Frontal cortex (tissue), 4 donors: ENCODE measurements around the gene OR6K3. TPM values are rescaled to one million over a fixed set of nuclear protein-coding genes. Genes with fewer than 3 reads are reported as not detected.
"Not testable (repeated sequence)": the region's sequence is repeated elsewhere in the genome, so short reads cannot be mapped to it uniquely, and the experiment has no call there.

Source experiments
- DNase-seq, 2 donors: peaks; one replicate each; pipeline ENCODE4 v3.0.0; 2012; ENCODE audit warnings: low spot score in 2 of 2
- FAIRE-seq: peaks from 2 replicates; lab custom pipeline; 2012; peaks lifted over from hg19 to GRCh38; lab: Jason Lieb, UNC
- total RNA-seq: library from RNA; depleted of rRNA; stranded (reverse); fragments of >200 nt; gene quantifications from one replicate; pipeline ENCODE4 v1.2.3, GENCODE V29; 2014
- donor health status: control.
- donor health status: control.
- donor health status: control.

OR6K3 gene, protein sequence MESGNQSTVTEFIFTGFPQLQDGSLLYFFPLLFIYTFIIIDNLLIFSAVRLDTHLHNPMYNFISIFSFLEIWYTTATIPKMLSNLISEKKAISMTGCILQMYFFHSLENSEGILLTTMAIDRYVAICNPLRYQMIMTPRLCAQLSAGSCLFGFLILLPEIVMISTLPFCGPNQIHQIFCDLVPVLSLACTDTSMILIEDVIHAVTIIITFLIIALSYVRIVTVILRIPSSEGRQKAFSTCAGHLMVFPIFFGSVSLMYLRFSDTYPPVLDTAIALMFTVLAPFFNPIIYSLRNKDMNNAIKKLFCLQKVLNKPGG
- not detected for total RNA-seq

DNA sequence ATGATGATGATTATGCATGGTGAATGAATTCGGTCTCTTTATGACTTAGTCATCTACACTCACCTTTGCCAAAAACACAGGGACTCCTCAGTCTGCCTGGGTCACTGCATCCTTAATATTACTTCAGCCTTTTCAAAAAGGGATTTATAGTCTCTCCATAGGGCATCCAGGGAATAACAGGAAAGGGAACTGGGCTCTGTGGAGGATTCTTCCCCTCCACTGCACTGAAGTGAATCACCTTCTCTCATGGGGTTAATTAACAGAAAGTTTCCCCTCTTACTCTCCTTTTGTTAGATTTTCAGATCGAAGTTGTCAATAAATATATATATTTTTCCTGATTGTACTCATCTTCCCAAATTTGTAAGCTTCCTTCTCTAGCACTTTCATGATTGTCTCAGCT lies at the start of gene OR6K3:
Gene OR6K3, minus strand, starts transcription at position 101 of the 400 bp plus-strand sequence. CDS start 2,605 bp downstream, outside the sequence.
- FAIRE-seq = no peak
- DNase-seq = no peak

DNA sequence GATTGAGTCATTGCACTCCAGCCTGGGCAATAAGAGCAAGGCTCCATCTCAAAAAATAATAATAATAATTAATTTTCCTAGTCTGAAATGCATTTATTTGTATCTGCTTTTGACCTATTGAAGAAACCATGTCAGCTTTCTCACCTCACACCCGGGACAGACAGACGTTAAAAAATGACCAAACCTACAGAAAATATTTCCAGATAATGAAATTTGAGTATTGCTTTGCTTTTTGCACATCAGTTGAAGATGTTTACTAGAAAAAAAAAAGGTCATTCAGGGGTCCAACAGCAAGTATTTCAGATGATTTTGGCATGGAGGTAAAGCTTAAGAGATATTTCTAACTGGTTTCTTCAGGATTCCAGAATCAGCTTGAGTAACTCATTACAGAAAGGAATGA lies 33.9 kb upstream of the OR6K3 start, which contains the start of gene OR6K6:
Gene OR6K6, plus strand, starts transcription at position 301 of the 400 bp plus-strand sequence. CDS start 168 bp downstream, outside the sequence.
- DNase-seq (no peak), FAIRE-seq (no peak)

DNA sequence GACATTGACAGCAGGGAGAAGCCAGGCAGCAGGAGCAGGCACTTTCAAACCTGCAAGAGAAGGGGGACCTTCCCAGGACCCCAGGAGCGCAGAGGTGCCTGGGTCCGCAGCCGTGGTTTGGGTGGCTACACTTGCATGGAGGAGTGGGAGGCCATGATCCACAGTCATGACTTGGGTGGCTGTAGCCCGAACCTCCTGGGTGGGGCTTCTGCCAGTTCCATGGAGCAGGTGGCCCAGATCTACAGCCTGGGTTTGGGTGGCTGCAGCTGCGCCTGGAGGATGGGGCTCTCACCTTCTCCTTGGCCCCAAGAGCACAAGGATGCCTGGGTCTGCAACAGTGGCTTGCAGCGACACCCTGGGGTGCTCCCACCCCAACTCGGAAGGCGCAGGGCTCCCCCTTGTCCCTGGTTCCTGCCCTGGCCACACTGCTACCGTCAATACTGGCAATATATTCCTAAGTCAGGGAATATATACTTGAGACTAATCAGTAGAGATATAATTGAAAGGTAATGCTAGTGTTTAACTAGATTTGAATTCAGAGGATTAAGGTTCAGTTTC lies 31.7 kb upstream of the OR6K3 start:
- DNase-seq (no peak), FAIRE-seq (no peak)

GRCh38 chr1:158735848-158736247 lies 15.3 kb upstream of the OR6K3 start:
- FAIRE-seq = no peak

GRCh38 chr1:158732524-158732923 lies 12.0 kb upstream of the OR6K3 start:
- DNase-seq = no peak
- no peak for FAIRE-seq

More at GRCh38 chr1:158735848-158736247, 15.3 kb upstream of the OR6K3 start:
- no peak for DNase-seq

DNA sequence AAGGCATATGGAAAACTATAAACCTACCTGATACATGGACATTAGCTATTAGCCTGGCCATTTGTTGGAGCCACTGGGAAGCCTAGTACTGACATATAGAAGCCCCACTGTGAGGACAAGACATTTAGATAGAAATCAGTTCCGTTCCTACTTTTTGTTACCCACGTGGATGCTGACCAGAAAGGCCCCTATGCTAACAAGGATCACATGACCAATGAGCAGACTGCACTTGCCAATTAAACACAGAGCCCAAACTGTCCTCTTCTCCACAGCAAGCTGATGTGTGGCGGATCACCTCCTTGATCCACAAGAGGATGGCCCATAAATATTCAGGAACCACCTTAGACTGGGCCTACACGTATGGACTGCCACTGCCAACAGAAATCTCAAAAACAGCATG lies 11.2 kb upstream of the OR6K3 start:
- FAIRE-seq = no peak
- DNase-seq = no peak

DNA sequence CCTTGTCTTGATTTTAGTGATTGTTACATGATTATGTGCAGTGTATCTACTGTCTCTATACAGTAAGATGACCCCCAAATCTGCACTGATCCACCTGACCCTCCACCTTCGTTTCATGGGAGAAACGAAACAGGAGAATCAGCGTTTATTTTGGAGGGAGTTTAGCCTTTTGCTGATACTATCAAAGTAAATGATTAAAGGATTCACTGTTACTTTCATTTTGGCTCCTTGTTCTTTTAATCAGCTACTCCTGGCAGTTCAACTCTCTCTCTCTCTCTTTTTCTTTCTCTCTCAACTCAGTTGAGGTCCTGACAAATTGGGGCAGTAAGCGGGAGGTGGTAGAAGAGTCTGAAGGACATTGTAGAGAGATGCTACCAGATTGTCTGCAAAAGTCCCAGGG lies 9.9 kb upstream of the OR6K3 start:
- no peak for FAIRE-seq
- no peak for DNase-seq

DNA sequence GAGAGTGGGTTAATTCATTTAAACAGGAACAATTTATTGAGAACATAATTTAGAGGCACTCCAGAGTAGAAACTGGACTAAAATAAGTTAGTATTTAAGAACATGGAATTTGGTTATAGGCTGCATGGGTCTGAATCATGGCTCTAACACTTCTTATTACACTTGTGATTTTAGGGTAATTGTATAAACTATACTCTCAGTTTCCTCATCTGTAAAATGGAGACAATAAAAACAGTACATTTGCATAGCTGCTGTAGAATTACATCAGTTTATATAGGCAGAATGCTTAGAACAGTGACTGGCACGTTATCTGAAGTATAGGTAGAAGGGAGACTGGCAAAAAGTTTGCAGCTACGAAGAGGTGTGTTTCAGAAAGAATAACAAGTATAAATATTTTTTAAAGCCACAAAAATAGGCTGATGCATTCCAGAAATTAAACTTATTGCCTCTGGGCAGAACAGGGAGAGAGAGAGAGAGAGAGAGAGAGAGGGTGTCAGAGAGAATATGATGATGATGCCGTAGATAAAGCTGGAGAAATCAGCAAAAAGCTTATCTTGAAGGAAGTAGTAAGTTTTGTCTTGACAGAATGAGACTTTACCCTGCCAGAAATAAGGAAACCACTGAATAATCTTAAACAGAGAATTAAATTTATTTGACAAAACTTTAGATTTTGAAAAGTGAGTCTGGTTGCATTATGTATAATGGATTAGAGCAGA lies 8.1 kb upstream of the OR6K3 start:
- no peak for DNase-seq
- no peak for FAIRE-seq

DNA sequence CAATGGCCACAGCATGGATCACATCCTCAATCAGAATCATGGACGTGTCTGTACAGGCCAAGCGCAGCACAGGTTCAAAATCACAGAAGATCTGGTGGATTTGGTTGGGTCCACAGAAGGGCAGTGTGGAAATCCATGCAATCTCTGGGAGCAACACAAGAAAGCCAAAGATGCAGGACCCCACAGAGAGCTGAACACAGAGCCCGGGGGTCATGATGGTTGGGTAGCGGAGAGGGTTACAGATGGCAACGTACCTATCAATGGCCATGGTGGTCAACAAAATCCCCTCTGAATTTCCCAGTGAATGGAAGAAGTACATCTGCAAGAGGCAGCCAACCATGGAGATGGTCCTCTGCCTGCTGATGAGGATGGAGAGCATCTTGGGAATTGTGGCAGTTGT lies 3.9 kb upstream of the OR6K3 start:
- FAIRE-seq (no peak), DNase-seq (no peak)

- DNase-seq = no peak
- FAIRE-seq = no peak
Observed at GRCh38 chr1:158719664-158720063, 856 bp downstream of the OR6K3 start.

DNA sequence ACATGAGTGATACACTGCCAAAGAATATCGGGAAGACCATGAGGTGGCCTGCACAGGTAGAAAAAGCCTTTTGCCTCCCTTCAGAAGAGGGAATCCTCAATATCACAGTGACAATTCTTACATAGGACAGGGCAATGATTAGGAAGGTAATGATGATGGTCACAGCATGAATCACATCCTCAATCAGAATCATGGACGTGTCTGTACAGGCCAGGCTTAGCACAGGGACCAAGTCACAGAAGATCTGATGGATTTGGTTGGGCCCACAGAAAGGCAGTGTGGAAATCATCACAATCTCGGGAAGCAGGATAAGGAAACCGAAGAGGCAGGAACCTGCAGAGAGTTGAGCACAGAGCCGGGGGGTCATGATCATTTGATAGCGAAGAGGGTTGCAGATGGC lies 3.2 kb downstream of the OR6K3 start:
- FAIRE-seq (no peak), DNase-seq (no peak)

GRCh38 chr1:158716335-158716734 lies 4.2 kb downstream of the OR6K3 start:
- no peak for FAIRE-seq
- DNase-seq = no peak

GRCh38 chr1:158714754-158715153 lies 5.8 kb downstream of the OR6K3 start:
- no peak for DNase-seq
- no peak for FAIRE-seq

- DNase-seq = no peak
- FAIRE-seq = no peak
Observed at GRCh38 chr1:158711098-158711497, 9.4 kb downstream of the OR6K3 start.

DNA sequence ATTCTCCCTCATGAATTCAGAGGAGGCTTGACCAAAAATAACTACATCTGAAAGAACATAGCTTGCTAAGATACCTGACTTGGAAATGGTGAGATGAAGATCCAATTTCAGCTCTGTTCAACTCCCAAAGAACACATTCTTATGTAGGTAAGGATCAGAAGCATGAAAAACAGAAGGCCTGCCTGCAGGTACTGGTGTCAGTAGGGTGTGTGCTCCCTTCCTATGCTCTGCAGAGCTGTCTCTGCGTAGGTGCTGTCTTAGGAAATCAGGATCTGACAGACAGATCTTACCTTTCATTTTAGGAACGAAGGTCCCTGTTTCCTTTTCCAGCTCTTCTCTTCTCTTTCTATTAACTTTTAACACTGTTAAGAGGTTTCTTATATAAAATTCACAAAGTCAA lies 14.4 kb downstream of the OR6K3 start:
- FAIRE-seq = no peak
- DNase-seq = no peak

GRCh38 chr1:158700552-158700951 lies 20.0 kb downstream of the OR6K3 start, which contains the start of gene OR6K2:
Gene OR6K2, minus strand, starts transcription at chr1:158700652. Its CDS starts 0 bp downstream, at chr1:158700652.
- FAIRE-seq (no peak), DNase-seq (no peak)

GRCh38 chr1:158694596-158694995 lies 25.9 kb downstream of the OR6K3 start:
- FAIRE-seq = no peak
- no peak for DNase-seq

DNA sequence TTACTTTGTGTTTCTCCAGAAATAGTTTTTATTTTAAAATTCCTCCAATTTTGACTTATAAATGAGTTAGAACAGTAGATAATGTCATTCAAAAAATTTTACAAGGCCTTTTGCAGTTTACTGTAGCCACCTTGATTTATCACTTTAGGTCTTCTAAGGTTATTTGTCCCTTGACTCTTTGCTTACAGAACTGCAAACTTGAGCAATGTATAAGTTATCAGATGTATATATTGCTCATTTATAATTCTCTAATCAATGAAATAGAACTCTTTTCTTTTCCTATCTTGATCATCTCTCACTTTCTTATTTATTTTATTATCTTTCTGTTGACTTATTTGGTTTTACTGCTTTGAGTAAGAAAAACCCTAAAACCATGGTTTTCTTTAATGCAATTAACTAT lies 28.2 kb downstream of the OR6K3 start:
- FAIRE-seq (no peak), DNase-seq (no peak)

GRCh38 chr1:158691907-158692306 lies 28.6 kb downstream of the OR6K3 start:
- no peak for FAIRE-seq

DNA sequence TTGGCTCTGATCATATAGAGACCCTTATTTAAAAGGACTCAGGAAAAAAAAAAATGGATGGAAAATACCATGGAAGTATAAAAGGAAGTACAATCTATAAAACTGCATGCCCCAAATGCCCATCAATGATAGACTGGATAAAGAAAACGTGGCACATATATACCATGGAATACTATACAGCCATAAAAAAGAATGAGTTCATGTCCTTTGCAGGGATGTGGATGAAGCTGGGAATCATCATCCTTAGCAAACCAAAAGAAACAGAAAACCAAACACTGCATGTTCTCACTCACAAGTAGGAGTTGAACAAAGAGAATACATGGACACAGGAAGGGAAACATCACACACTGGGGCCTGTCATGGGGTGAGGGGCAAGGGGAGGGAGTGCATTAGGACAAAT lies 29.4 kb downstream of the OR6K3 start:
- not testable (repeated sequence) for FAIRE-seq, DNase-seq

More at GRCh38 chr1:158691907-158692306, 28.6 kb downstream of the OR6K3 start:
- DNase-seq = no peak

GRCh38 chr1:158689875-158690274 lies 30.6 kb downstream of the OR6K3 start:
- DNase-seq = no peak
- no peak for FAIRE-seq
